ENCODE results near the gene LIN54.

DNA sequence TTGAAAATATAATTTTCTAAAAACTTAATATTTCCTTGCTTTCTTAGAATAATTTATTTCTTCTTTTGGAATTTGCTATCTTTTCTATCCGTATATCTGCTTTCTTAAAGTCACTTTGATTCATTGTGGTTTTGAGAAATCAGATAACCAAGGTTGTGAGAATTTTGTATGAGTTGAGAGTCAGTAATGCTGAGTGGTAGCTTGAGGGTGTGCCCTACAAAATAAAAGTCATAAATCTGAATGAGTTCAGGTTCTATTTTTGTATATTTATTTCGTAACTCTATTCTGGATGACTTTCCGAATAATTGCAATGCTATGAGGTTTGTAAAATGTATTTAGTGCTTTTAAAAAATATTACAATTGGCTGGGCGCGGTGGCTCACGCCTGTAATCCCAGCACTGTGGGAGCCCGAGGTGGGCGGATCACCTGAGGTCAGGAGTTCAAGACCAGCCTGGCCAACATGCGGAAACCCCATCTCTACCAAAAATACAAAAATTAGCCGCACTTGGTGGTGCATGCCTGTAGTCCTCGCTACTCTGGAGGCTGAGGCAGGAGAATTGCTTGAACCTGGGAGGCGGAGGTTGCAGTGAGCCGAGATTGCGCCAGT, 33.3 kb upstream of the LIN54 start:
- TF ChIP-seq, protein P1, sequence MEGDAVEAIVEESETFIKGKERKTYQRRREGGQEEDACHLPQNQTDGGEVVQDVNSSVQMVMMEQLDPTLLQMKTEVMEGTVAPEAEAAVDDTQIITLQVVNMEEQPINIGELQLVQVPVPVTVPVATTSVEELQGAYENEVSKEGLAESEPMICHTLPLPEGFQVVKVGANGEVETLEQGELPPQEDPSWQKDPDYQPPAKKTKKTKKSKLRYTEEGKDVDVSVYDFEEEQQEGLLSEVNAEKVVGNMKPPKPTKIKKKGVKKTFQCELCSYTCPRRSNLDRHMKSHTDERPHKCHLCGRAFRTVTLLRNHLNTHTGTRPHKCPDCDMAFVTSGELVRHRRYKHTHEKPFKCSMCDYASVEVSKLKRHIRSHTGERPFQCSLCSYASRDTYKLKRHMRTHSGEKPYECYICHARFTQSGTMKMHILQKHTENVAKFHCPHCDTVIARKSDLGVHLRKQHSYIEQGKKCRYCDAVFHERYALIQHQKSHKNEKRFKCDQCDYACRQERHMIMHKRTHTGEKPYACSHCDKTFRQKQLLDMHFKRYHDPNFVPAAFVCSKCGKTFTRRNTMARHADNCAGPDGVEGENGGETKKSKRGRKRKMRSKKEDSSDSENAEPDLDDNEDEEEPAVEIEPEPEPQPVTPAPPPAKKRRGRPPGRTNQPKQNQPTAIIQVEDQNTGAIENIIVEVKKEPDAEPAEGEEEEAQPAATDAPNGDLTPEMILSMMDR (IDR thresholded peaks at IDR 0.05) = no peak
- TF ChIP-seq POLR2AphosphoS5 (IDR thresholded peaks at IDR 0.05; ENCODE audit: low read depth, low read length) = no peak
